Muscle of arm (tissue), 12 donors: ENCODE measurements around the gene PPARG. TPM values are rescaled to one million over a fixed set of nuclear protein-coding genes. Genes with fewer than 3 reads are reported as not detected.
A peak's percentile ranks its signal among the peaks of the same experiment; 100 is the strongest.
"Not testable (repeated sequence)": the region's sequence is repeated elsewhere in the genome, so short reads cannot be mapped to it uniquely, and the experiment has no call there.

Experiments used
- DNase-seq: peaks from one replicate; pipeline ENCODE4 v3.0.0-alpha.2; 2013
- polyA plus RNA-seq, 12 donors: library from polyadenylated mRNA; unstranded; fragments of 120-200 nt; gene quantifications; one replicate each; pipeline ENCODE4 v1.2.1, GENCODE V29; 2013; ENCODE audit not compliant: insufficient read length in 12 of 12

The PPARG gene
- polyA plus RNA-seq, 12 donors = 2.6 to 20.3 (median 4.5) TPM; not detected in 1

- no peak for DNase-seq
These were observed 167.6 kb downstream of the PPARG start for GRCh38 chr3:12456441-12456840.

- DNase-seq = not testable (repeated sequence)
These were observed 168.5 kb downstream of the PPARG start for GRCh38 chr3:12457380-12457779.

GRCh38 chr3:12458901-12459300 lies 170.0 kb downstream of the PPARG start:
- no peak for DNase-seq

GRCh38 chr3:12460127-12460526 lies 171.3 kb downstream of the PPARG start:
- no peak for DNase-seq

GRCh38 chr3:12461097-12461649 lies 172.3 kb downstream of the PPARG start:
- DNase-seq = no peak

- DNase-seq = no peak
These were observed 173.5 kb downstream of the PPARG start for GRCh38 chr3:12462159-12462947.

- DNase-seq = no peak
These were observed 174.8 kb downstream of the PPARG start for GRCh38 chr3:12463686-12464085.

GRCh38 chr3:12464181-12464580 lies 175.3 kb downstream of the PPARG start:
- DNase-seq = no peak

GRCh38 chr3:12465151-12465835 lies 176.4 kb downstream of the PPARG start:
- DNase-seq = no peak

GRCh38 chr3:12465836-12466225 lies 177.0 kb downstream of the PPARG start:
- no peak for DNase-seq

GRCh38 chr3:12467746-12468145 lies 178.9 kb downstream of the PPARG start:
- DNase-seq = no peak

- DNase-seq = no peak
These were observed 179.4 kb downstream of the PPARG start for GRCh38 chr3:12468276-12468675.

GRCh38 chr3:12468757-12469156 lies 179.9 kb downstream of the PPARG start:
- no peak for DNase-seq

GRCh38 chr3:12469222-12469621 lies 180.4 kb downstream of the PPARG start:
- DNase-seq = not testable (repeated sequence)

- DNase-seq = no peak
These were observed 181.2 kb downstream of the PPARG start for GRCh38 chr3:12470111-12470510.

GRCh38 chr3:12470680-12471079 lies 181.8 kb downstream of the PPARG start:
- DNase-seq = no peak

- no peak for DNase-seq
These were observed 182.4 kb downstream of the PPARG start for GRCh38 chr3:12471241-12471640.

GRCh38 chr3:12472000-12472610 lies 183.2 kb downstream of the PPARG start:
- no peak for DNase-seq

GRCh38 chr3:12472796-12473195 lies 183.9 kb downstream of the PPARG start:
- DNase-seq = no peak

GRCh38 chr3:12473511-12473910 lies 184.6 kb downstream of the PPARG start:
- peak; percentile 37 for DNase-seq

- DNase-seq = no peak
These were observed 187.5 kb downstream of the PPARG start for GRCh38 chr3:12476238-12476897.

- no peak for DNase-seq
These were observed 188.4 kb downstream of the PPARG start for GRCh38 chr3:12477256-12477655.
